HG03575 (cell line): ENCODE data around the gene RIN3.
"Not testable (repeated sequence)": the region's sequence is repeated elsewhere in the genome, so short reads cannot be mapped to it uniquely, and the experiment has no call there.

Source experiments
- ATAC-seq: cut with Tn5 transposase; IDR thresholded peaks from one replicate; pipeline ENCODE4 v1.9.1; 2021; ENCODE audit not compliant: unreplicated experiment, insufficient number of reproducible peaks, low FRiP score; ENCODE audit errors: extremely low read depth

The RIN3 gene

GRCh38 chr14:92668276-92668973 is 154.8 kb downstream of the RIN3 start:
- ATAC-seq, result no peak

GRCh38 chr14:92670160-92670559 is 156.6 kb downstream of the RIN3 start:
- ATAC-seq, result no peak

- ATAC-seq, result no peak
These were observed 157.2 kb downstream of the RIN3 start for GRCh38 chr14:92670643-92671366.

DNA sequence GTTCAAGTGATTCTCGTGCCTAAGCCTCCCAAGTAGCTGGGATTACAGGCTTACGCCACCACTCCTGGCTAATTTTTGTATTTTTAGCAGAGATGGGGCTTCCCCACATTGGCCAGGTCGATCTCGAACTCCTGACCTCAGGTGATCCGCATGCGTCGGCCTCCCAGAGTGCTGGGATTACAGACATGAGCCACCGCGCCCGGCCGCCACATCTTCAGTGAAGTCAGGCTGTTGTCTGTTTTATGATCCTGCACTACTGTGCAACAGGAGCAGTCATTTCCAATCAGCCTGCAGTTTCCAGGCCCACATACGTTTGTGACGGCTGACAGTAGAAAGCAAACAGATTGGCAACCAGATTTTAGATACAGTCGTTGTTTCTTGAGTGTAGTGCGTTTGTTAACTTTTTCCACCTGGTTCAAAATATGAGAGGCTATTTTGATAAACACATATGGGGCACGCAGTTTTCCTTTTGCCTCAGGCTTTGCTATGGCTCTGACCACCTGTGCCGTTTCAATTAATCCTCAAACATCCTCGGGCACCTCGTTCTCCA is 160.1 kb downstream of the RIN3 start:
- no peak for ATAC-seq

DNA sequence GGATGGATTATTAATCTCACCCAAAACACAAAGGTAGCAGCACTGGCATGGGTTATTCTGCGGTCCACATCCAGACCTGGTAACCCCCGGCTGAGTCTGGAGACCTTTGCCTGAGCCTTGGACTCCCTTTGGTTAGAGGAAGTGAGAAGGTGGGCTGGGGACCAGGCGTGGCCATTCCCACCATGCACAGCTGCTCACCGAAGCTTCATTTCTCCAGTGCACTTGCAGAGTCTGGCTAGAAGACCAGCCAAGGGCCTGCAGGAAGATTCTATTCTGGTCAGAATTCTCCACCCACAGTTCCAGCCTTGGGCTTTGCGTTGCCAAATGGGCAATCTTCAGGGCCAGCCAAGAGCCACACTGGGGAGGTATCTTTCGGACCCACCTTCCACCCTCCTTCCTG is 161.8 kb downstream of the RIN3 start:
- no peak for ATAC-seq

DNA sequence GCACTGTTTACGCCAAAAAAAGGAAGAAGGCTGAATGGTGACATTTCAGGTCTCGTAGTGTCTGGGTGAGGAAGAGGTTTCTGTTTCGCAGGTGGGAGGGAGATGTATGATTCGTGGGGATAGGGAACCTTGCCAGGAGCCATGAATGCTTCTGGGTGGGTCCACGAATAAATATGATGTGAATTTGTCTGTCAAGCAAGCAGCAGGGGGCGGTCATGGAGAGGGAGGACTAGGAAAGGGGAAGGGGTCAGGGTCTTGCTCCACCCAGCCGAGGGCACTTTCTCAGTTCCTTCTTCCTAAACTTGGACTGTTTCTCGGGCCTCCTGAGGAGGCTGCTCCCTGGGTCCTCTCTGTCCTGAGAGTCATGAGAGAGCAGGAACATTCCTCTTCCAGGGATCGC is 162.4 kb downstream of the RIN3 start:
- ATAC-seq, result no peak

- ATAC-seq, result no peak
These were observed 163.0 kb downstream of the RIN3 start for GRCh38 chr14:92676403-92677086.

- peak; percentile 72 for ATAC-seq
These were observed 163.6 kb downstream of the RIN3 start for GRCh38 chr14:92677087-92677668.

DNA sequence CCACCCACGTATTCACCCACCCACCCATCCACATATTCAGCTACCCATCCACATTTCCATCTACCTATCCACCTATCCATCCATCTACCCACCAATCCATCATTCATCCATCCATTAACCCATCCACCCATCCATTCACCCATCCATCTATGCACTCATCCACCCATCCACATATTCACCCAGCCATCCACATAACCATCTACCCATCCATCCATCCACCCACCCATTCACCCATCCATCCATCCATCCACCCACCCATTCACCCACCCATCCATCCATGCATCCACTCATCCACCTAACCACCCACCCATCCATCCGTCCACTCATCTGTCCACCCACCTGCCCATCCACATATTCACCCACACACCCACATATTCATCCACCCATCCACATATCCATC is 164.4 kb downstream of the RIN3 start:
- no peak for ATAC-seq

DNA sequence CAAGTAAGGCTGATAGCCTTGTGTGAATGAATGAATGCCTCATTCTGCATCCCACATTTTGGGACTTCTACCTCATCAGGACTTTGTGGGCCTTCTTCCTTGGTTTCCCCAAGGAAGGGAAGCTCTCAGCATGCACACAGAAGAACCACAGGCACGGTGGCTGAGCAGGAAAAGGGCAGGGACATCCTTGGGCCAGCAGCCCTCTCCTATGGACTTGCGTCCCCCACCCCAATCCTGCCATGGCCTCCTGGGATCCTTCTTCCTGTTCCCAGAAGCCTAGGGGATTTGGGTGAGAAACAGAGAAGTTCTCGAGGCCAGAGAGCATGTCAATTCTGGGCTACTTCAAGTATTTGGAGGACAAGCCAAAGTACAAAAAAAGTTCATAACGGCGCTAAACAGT is 165.2 kb downstream of the RIN3 start:
- ATAC-seq, result no peak

DNA sequence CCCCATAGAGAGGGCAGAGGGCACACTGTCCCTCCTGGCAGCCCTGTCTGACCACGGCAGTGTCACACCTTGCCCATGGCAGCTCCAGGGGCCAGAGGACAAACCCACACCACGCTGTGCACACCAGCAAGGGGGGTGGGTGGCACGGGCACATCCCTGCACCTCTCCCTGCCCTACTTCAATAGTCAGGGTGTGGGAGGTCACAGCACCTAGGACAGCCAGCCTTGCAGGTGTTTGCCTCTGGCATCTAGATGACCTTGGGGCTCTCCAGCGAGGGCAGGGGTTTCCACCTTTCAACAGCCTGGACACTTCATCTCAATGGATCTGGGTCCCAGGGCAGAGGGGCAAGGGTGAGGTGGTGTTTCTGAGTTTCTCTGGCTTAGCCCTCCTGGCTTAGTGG is 165.7 kb downstream of the RIN3 start:
- ATAC-seq, result no peak

- ATAC-seq, result not testable (repeated sequence)
These were observed 166.7 kb downstream of the RIN3 start for GRCh38 chr14:92680330-92680729.

DNA sequence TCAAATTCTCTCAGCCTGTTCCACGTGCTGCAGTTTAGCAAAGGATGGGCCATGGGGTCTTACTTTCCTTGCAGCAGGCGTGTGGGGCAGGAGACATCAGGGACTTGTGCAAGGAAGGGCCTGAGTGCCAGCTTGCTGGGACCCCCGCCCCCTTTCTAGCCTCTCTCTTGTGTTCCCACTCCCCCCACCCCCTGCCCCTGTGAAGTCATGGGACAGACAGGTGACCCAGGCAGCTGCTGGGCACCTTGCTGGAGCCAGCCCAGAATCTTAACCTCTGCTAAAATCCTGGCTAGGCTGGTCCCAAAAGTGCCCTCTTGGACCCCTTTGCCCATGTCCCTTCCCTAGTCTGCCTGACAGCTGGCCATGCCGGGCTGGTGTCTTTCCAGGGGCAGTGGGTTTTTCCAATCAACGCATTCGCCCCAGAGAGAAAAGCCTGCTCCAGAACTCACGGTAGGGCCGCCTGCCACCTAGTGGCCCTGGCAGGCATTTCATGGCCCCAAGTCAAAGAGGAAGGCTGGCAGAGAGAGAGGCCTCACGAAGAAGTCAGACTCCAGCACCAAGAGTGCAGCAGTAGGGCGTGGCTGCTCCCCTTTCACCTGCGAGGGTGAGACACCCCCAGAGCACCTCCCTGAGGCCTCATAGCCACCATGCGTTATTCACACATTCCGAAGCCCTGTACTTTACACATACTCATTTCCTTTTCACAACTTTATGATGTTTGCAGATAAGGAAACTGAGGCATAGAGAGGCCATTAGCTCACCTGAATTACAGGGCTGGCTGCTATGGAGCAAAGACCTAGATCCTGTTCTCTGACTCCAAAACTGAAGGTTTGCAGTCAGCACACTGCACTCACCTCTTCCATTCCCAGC is 167.4 kb downstream of the RIN3 start:
- no peak for ATAC-seq

DNA sequence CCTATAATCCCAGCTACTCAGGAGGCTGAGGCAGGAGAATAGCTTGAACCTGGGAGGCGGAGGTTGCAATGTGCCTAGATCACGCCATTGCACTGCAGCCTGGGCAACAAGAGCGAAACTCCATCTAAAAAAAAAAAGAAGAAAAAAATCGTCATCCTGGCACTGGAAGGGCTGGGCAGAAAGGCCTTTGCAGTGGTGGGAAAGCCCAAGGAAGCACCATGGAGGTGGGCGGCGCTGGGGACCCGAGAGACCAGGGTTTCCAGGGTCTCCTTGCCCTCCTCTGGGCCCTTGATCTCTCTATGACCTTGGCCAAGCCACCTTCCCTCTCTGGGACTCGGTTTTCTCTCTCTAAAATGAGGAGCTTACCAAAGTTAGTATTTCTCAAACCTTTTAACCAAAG is 169.5 kb downstream of the RIN3 start:
- no peak for ATAC-seq

- ATAC-seq, result no peak
These were observed 171.4 kb downstream of the RIN3 start for GRCh38 chr14:92684801-92685560.

GRCh38 chr14:92685784-92686355 is 172.3 kb downstream of the RIN3 start:
- ATAC-seq, result no peak

DNA sequence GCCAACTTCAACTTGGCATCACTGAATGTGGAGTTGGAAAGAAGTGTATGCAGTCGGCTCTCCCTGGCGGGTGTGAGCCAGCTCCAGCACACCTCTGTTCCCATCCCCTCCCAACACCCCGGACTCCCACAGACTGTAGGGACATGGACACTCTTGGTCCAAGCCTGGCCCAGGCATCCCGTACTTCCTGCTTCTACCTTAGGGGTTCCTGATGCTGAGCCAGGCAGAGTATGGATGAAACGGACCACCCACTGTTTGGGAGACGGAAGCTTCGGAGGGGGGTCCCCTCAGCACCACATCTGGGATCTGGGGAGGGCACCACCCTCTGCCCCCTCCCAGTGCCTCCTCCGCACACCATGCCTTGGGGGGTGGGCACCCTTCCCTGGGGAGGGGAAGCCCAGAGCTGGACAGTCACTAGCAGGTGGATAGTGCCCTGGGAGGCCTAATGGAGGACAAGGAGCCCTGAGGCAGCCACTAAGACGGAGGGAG is 172.9 kb downstream of the RIN3 start:
- no peak for ATAC-seq
